ENCODE results near the gene PPM1H.

The PPM1H gene

GRCh38 chr12:62792236-62792870, 142.6 kb downstream of the PPM1H start:
- no peak for DNase-seq

GRCh38 chr12:62789851-62790250, 145.1 kb downstream of the PPM1H start:
- DNase-seq, result no peak

- no peak for DNase-seq
Measured at GRCh38 chr12:62787611-62788010, 147.3 kb downstream of the PPM1H start.

GRCh38 chr12:62787023-62787422, 147.9 kb downstream of the PPM1H start:
- DNase-seq, result no peak

GRCh38 chr12:62785941-62786559, 148.9 kb downstream of the PPM1H start:
- peak; percentile 99 for DNase-seq

- no peak for DNase-seq
Measured at GRCh38 chr12:62784576-62784975, 150.4 kb downstream of the PPM1H start.

GRCh38 chr12:62783881-62784280, 151.1 kb downstream of the PPM1H start:
- DNase-seq, result no peak

GRCh38 chr12:62781136-62781880, 153.6 kb downstream of the PPM1H start:
- no peak for DNase-seq

GRCh38 chr12:62779488-62779887, 155.5 kb downstream of the PPM1H start:
- no peak for DNase-seq

GRCh38 chr12:62778187-62778586, 156.8 kb downstream of the PPM1H start:
- no peak for DNase-seq

GRCh38 chr12:62776997-62777396, 158.0 kb downstream of the PPM1H start:
- DNase-seq, result no peak

GRCh38 chr12:62776575-62776974, 158.4 kb downstream of the PPM1H start:
- DNase-seq, result peak; percentile 27

GRCh38 chr12:62774794-62775193, 160.2 kb downstream of the PPM1H start:
- no peak for DNase-seq

- peak; percentile 91 for DNase-seq
Measured at GRCh38 chr12:62772416-62772955, 162.5 kb downstream of the PPM1H start.

- no peak for DNase-seq
Measured at GRCh38 chr12:62771828-62772227, 163.1 kb downstream of the PPM1H start.

- DNase-seq, result no peak
Measured at GRCh38 chr12:62770381-62770780, 164.6 kb downstream of the PPM1H start.

- DNase-seq, result no peak
Measured at GRCh38 chr12:62769076-62769619, 165.8 kb downstream of the PPM1H start.

GRCh38 chr12:62767946-62768345, 167.0 kb downstream of the PPM1H start:
- no peak for DNase-seq

- DNase-seq, result peak; percentile 57
Measured at GRCh38 chr12:62767496-62767895, 167.5 kb downstream of the PPM1H start.

- no peak for DNase-seq
Measured at GRCh38 chr12:62766496-62766895, 168.5 kb downstream of the PPM1H start.

- no peak for DNase-seq
Measured at GRCh38 chr12:62763861-62764645, 170.9 kb downstream of the PPM1H start.

GRCh38 chr12:62763312-62763711, 171.6 kb downstream of the PPM1H start:
- no peak for DNase-seq

- no peak for DNase-seq
Measured at GRCh38 chr12:62762645-62763044, 172.3 kb downstream of the PPM1H start.
